Ovary (tissue), 9 donors: ENCODE measurements around the gene MTHFD1L. TPM values are rescaled to one million over a fixed set of nuclear protein-coding genes. Genes with fewer than 3 reads are reported as not detected.

ENCODE experiments used
- DNase-seq, 5 donors: peaks; one replicate each; pipeline ENCODE4 v3.0.0-alpha.2; 2019 to 2020
- H3K27ac ChIP-seq, 2 donors: fragments of 200-600 bp; one replicate each; pipeline versions ENCODE4 v1.5.1 to v1.8.0; 2019 to 2022
- H3K27me3 ChIP-seq: fragments of 200-600 bp; one replicate; pipeline ENCODE4 v1.8.0; 2022
- H3K36me3 ChIP-seq: fragments of 200-600 bp; sonication (generic); one replicate; pipeline ENCODE4 v1.5.1; 2019
- H3K4me1 ChIP-seq: one replicate; pipeline ENCODE4 v1.8.1; 2013; ENCODE audit warnings: mild to moderate bottlenecking, moderate library complexity; ENCODE audit not compliant: insufficient read depth
- H3K4me3 ChIP-seq: fragments of 200-600 bp; sonication (generic); one replicate; pipeline ENCODE4 v1.5.1; 2017
- H3K9me3 ChIP-seq, 2 donors: fragments of 200-600 bp in 1 of 2; sonication (generic) in 1 of 2; one replicate each; pipeline versions ENCODE4 v1.5.1 to v1.8.1; 2013 to 2019; ENCODE audit warnings: mild to moderate bottlenecking in 1 of 2, moderate library complexity in 1 of 2
- EP300 ChIP-seq: sonication (generic); formaldehyde crosslinking; IDR thresholded peaks from one replicate; pipeline ENCODE4 v1.6.1; 2017; ENCODE audit warnings: antibody characterized with exemption
- POLR2A ChIP-seq: fragments of 450-650 bp; IDR thresholded peaks from one replicate; pipeline ENCODE4 v1.6.1; 2017; ENCODE audit warnings: antibody characterized with exemption, mild to moderate bottlenecking, moderate library complexity
- WGBS, 3 donors: extraction: QIAGEN DNeasy Blood & Tissue Kit in 1 of 3; methylation state at CpG; one replicate each; pipeline versions ENCODE4 v1.1.5 to v1.1.7; 2013 to 2017; 5-methylcytosine and 5-hydroxymethylcytosine counted together
- intact Hi-C, 4 donors: fragments of 100-400 bp; cut with DNase I; formaldehyde crosslinking; loops; one replicate each; pipeline versions ENCODE4 v1.11.0 to v1.15.1; 2022 to 2023
- polyA plus RNA-seq, 2 donors: library from polyadenylated mRNA; stranded (reverse); fragments of 200-250 nt in 1 of 2; fragments of 350-450 nt in 1 of 2; fragmentation: Illumina TruSeq in 1 of 2; extraction: RNeasy Lipid Tissue Mini Kit (QIAGEN cat#74804) in 1 of 2; gene quantifications; one replicate each; pipeline ENCODE4 v1.2.3, GENCODE V29; 2013 to 2014
- total RNA-seq, 7 donors: library from RNA; depleted of rRNA in 2 of 7; stranded (reverse); fragments of >200 nt in 2 of 7; fragmentation: NEBNext Ultra II Directional in 3 of 7; extraction: Animal tissue kit (Norgen Biotek cat#: 25700) in 3 of 7; gene quantifications; one replicate each; pipeline versions ENCODE4 v1.1.0 to v1.2.4, GENCODE V29; 2016 to 2023
- TF ChIP-seq, protein P1 (sequence below), 3 donors: fragments of 450-650 bp in 2 of 3; fragments of 200-600 bp in 1 of 3; IDR thresholded peaks; one replicate each; pipeline versions ENCODE4 v1.5.1 to v1.8.0; 2016 to 2022; ENCODE audit warnings: antibody characterized with exemption in 3 of 3, mild to moderate bottlenecking in 1 of 3
- donor health status: DM: no; HTN: no; CAD: no; lungs with moderate emphysema.
- donor health status: DM: no; HTN: no; CAD: no.
- donor health status: Bipolar disorder and iron deficiency.
- donor health status: DM: yes; HTN: yes; CAD: no.
- donor health status: DM: no; HTN: no; CAD: no.
- donor health status: DM: yes; HTN: yes; CAD: no.

MTHFD1L gene
- total and polyA plus RNA-seq, 9 donors, result 13.0 to 91.1 (median 23.6) TPM

DNA sequence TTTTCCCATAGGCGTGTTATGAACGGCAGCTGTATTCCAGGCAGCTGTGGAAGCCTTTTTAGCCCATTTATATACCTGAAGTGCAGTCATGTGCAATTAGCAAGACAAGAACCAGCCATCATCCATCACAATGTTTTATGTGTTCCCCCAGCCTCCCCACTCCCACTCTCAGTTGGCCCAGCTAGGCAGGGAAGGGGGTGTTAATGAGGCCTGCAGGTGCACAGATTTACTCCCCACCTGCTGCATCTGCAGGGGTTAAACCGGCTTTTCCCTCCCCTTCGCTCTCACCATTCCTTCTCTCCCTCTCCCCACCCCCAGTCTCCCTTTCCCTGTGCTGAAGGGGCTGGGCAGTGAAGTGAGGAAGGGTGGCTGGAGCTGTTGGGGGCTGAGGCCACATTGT is 224.5 kb downstream of the MTHFD1L start:
- Histone ChIP-seq H3K27me3 (no peaks in the 10 kb centered on the region), H3K27ac (no peak overlapping the region), H3K36me3 (no peaks in the 10 kb centered on the region), H3K4me3 (no peak overlapping the region), H3K9me3 (no peaks in the 10 kb centered on the region), H3K4me1 (peaks cover 8% of the 10 kb centered on the region)
- no peak for DNase-seq
- TF ChIP-seq EP300, result no peak
- no peak for TF ChIP-seq POLR2A
- TF ChIP-seq, protein P1, sequence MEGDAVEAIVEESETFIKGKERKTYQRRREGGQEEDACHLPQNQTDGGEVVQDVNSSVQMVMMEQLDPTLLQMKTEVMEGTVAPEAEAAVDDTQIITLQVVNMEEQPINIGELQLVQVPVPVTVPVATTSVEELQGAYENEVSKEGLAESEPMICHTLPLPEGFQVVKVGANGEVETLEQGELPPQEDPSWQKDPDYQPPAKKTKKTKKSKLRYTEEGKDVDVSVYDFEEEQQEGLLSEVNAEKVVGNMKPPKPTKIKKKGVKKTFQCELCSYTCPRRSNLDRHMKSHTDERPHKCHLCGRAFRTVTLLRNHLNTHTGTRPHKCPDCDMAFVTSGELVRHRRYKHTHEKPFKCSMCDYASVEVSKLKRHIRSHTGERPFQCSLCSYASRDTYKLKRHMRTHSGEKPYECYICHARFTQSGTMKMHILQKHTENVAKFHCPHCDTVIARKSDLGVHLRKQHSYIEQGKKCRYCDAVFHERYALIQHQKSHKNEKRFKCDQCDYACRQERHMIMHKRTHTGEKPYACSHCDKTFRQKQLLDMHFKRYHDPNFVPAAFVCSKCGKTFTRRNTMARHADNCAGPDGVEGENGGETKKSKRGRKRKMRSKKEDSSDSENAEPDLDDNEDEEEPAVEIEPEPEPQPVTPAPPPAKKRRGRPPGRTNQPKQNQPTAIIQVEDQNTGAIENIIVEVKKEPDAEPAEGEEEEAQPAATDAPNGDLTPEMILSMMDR (IDR thresholded peaks at IDR 0.05), result no peak
- WGBS, 3 donors, result 87 to 94% (median 92%) methylated on average over 4 of the region's 4 CpGs
- intact Hi-C loops, result no loop called here

DNA sequence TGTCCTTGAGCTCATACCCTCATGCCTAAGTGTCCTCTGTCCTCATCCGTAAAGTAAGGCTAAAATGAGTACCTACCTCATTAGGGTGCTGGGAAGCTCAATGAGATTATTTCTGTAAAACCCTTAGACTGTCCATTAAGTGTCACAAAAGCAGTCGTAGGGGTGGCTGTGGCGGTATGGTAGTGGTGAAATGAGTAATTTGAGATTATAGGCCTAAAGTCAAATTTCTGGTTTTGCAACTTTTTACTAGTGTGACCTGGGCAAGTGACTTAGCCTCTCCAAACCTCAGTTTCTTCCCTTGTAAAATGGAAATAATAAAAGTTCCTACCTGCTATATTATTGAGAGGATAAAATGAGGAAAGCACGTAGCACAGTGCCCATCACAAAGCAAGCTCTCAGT is 226.1 kb downstream of the MTHFD1L start:
- Histone ChIP-seq H3K9me3 (no peaks in the 10 kb centered on the region), H3K27ac (no peak overlapping the region), H3K4me1 (peaks cover 11% of the 10 kb centered on the region), H3K27me3 (no peaks in the 10 kb centered on the region), H3K36me3 (no peaks in the 10 kb centered on the region), H3K4me3 (no peak overlapping the region)
- intact Hi-C loops, result no loop called here
- no peak for TF ChIP-seq EP300
- no peak for DNase-seq
- 92 to 95% (median 94%) methylated on average over 4 of the region's 4 CpGs for whole genome bisulfite sequencing, 3 donors

DNA sequence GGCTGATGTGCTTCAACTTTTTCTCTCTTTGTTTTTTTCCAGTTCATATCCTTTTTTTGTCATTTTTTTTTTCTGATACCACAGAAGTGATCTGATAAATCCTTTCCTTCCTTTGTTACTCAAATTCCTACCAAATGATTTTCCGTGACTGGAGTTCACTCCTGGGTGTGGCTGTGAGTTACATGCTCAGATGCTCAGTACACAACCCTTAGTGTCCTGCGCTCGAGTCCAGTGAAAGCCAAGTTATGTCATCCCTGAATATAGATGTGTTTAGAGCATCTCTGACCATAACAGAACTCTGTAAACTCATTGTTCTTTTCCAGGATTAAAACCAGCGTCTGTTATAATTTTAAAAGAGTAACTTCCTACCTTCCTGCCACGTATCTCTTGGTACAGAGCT is 227.1 kb downstream of the MTHFD1L start:
- intact Hi-C loops, result no loop called here
- TF ChIP-seq POLR2A, result no peak
- TF ChIP-seq EP300, result no peak
- TF ChIP-seq, protein P1 (IDR thresholded peaks at IDR 0.05), result no peak
- H3K4me1 ChIP-seq, result peaks cover 12% of the 10 kb centered on the region
- H3K9me3 ChIP-seq, result no peaks in the 10 kb centered on the region
- no peak overlapping the region for H3K27ac ChIP-seq
- no peak overlapping the region for H3K4me3 ChIP-seq
- WGBS, 3 donors, result 80 to 96% (median 85%) methylated on average over 5 of the region's 5 CpGs
- H3K36me3 ChIP-seq, result no peaks in the 10 kb centered on the region
- H3K27me3 ChIP-seq, result no peaks in the 10 kb centered on the region
- DNase-seq, result no peak

DNA sequence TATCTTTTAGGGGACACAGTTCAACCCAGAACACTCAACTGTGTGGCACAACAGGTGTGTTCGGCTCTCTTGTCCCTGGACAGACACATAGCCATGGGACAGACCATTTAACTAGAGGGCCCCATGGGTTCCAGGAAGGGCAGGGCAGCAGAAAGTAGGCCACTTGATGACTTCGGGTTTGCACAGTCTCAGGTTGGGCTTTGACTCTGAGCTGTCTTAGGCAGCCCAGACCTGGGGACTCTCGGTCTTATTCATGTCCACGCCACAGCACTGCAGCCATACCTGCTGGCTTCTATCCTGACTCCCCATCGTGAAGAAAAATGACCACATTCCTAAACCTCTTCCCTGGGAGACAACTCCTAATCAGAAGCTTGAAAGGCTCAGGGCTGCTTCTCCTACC is 228.2 kb downstream of the MTHFD1L start:
- Histone ChIP-seq H3K36me3 (no peaks in the 10 kb centered on the region), H3K9me3 (no peaks in the 10 kb centered on the region), H3K27me3 (no peaks in the 10 kb centered on the region), H3K27ac (no peak overlapping the region), H3K4me1 (peaks cover 6% of the 10 kb centered on the region), H3K4me3 (no peak overlapping the region)
- DNase-seq, result no peak
- TF ChIP-seq POLR2A, result no peak
- TF ChIP-seq, protein P1 (IDR thresholded peaks at IDR 0.05), result no peak
- TF ChIP-seq EP300, result no peak
- intact Hi-C loops, result no loop called here
- WGBS, 3 donors, result 84 to 93% (median 87%) methylated on average over 5 of the region's 5 CpGs

DNA sequence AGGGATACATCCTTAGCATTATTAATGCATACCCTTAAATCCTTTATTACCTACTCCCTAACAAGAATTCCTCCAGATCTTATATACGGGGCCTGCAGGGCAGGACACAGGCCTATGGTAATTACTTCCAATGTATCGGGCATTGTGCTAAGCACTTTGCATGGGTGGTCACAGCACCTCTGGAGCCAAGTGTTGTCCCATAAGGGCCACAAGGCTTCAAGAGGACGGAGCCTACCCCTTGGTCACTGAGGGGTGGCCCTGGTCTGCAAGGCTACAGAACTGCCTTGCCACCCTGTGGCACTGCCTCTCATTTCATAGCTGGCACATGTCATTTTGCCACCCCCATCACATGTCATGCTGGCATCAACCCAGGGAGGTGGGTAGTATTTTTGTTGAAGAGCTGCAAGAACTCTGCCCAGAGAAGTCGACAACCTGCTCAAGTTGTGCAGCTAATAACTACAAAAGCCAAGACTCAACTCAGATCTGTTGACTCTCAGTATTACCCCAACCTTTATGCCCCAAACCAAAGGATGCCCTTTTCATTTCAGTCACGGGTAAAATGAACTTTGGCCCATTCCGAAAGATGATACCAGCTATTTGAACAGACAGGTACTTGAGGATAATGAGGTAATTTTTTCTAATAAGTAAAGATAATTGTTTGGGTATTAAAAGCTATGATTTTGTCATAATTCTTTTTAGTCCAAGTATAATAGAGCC is 230.2 kb downstream of the MTHFD1L start:
- intact Hi-C loops, result no loop called here
- Histone ChIP-seq H3K4me3 (no peak overlapping the region), H3K4me1 (peaks cover 5% of the 10 kb centered on the region), H3K27ac (no peak overlapping the region), H3K9me3 (no peaks in the 10 kb centered on the region), H3K27me3 (no peaks in the 10 kb centered on the region), H3K36me3 (no peaks in the 10 kb centered on the region)
- TF ChIP-seq POLR2A (no peak), EP300 (no peak)
- TF ChIP-seq, protein P1 (IDR thresholded peaks at IDR 0.05), result no peak
- no peak for DNase-seq
- WGBS, 3 donors, result 94 to 95% (median 95%) methylated on average over 6 of the region's 6 CpGs
